Peyer's patch (tissue), 4 donors: ENCODE data around the gene KCNS3. TPM values are rescaled to one million over a fixed set of nuclear protein-coding genes. Genes with fewer than 3 reads are reported as not detected.

Experiments
- DNase-seq, 3 donors: peaks; one replicate each; pipeline ENCODE4 v3.0.0-alpha.2; 2017 to 2019
- H3K27ac ChIP-seq, 4 donors: fragments of 200-600 bp; sonication (generic); one replicate each; pipeline ENCODE4 v1.5.1; 2016 to 2019
- H3K27me3 ChIP-seq, 2 donors: fragments of 200-600 bp; sonication (generic); one replicate each; pipeline ENCODE4 v1.5.1; 2019
- H3K36me3 ChIP-seq, 3 donors: fragments of 200-600 bp; sonication (generic); one replicate each; pipeline ENCODE4 v1.5.1; 2016 to 2019
- H3K4me1 ChIP-seq, 4 donors: fragments of 200-600 bp; sonication (generic); one replicate each; pipeline ENCODE4 v1.5.1; 2016 to 2019
- H3K4me3 ChIP-seq, 4 donors: fragments of 200-600 bp; sonication (generic); 1 replicate in 3 of 4; 2 replicates in 1 of 4; pipeline ENCODE4 v1.5.1; 2016 to 2019; ENCODE audit warnings: mild to moderate bottlenecking in 1 of 4
- H3K9me3 ChIP-seq, 4 donors: fragments of 200-600 bp; sonication (generic); one replicate each; pipeline ENCODE4 v1.5.1; 2016 to 2019; ENCODE audit warnings: mild to moderate bottlenecking in 1 of 4
- CTCF ChIP-seq, 6 experiments: fragments of 450-650 bp in 4 of 6; fragments of 200-600 bp in 2 of 6; sonication (generic) in 1 of 6; IDR thresholded peaks; one replicate each; pipeline ENCODE4 v1.5.1; 2017 to 2019; ENCODE audit warnings: antibody characterized with exemption in 6 of 6, mild to moderate bottlenecking in 3 of 6, moderate library complexity in 1 of 6
- POLR2A ChIP-seq, 2 donors: fragments of 450-650 bp; IDR thresholded peaks; one replicate each; pipeline ENCODE4 v1.5.1; 2017; ENCODE audit warnings: antibody characterized with exemption in 2 of 2, mild to moderate bottlenecking in 2 of 2, moderate library complexity in 2 of 2
- total RNA-seq, 4 donors: library from RNA; depleted of rRNA; stranded (reverse); fragments of >200 nt; gene quantifications; one replicate each; pipeline ENCODE4 v1.1.0, GENCODE V29; 2016

KCNS3 gene
- total RNA-seq, 4 donors from 2014 or later: 1.6 to 76.7 (median 12.7) TPM

GRCh38 chr2:17976871-17977746 is 98.6 kb downstream of the KCNS3 start:
- H3K9me3 ChIP-seq: no peaks in the 10 kb centered on the region
- H3K4me3 ChIP-seq: no peak overlapping the region
- no peak for DNase-seq
- H3K4me1 ChIP-seq: no peaks in the 10 kb centered on the region
- TF ChIP-seq POLR2A (IDR thresholded peaks at IDR 0.05) (no peak), CTCF (IDR thresholded peaks at IDR 0.05) (no peak)
- H3K36me3 ChIP-seq: no peaks in the 10 kb centered on the region
- peak overlapping the region in 2 of 4 donors; percentile 59 to 77 for H3K27ac ChIP-seq
- no peaks in the 10 kb centered on the region for H3K27me3 ChIP-seq

- Histone ChIP-seq H3K36me3 (no peaks in the 10 kb centered on the region), H3K27me3 (no peaks in the 10 kb centered on the region), H3K4me1 (no peaks in the 10 kb centered on the region), H3K4me3 (no peak overlapping the region), H3K9me3 (no peaks in the 10 kb centered on the region), H3K27ac (no peak overlapping the region)
- no peak for DNase-seq
- TF ChIP-seq POLR2A (IDR thresholded peaks at IDR 0.05) (no peak), CTCF (IDR thresholded peaks at IDR 0.05) (no peak)
These were observed 101.2 kb downstream of the KCNS3 start for GRCh38 chr2:17979707-17980106.

- Histone ChIP-seq H3K27me3 (no peaks in the 10 kb centered on the region), H3K4me3 (no peak overlapping the region), H3K27ac (no peak overlapping the region), H3K9me3 (no peaks in the 10 kb centered on the region), H3K4me1 (no peaks in the 10 kb centered on the region), H3K36me3 (no peaks in the 10 kb centered on the region)
- no peak for DNase-seq
- TF ChIP-seq CTCF (IDR thresholded peaks at IDR 0.05): no peak
- TF ChIP-seq POLR2A (IDR thresholded peaks at IDR 0.05): no peak
These were observed 103.5 kb downstream of the KCNS3 start for GRCh38 chr2:17981936-17982335.

Other genes starting within 250 kb of the KCNS3 start
- gene SMC6, start 124.9 kb upstream of the KCNS3 start, total RNA-seq: 10 to 100 TPM; 31.0 to 53.6 (median 39.1) TPM
- gene GEN1, start 124.5 kb upstream of the KCNS3 start, total RNA-seq: 10 to 100 TPM; 16.8 to 40.2 (median 22.2) TPM
- not detected for gene MSGN1, start 62.2 kb upstream of the KCNS3 start, total RNA-seq